COLO668 (cell line): ENCODE data around the gene DAP.
"Not testable (repeated sequence)": the region's sequence is repeated elsewhere in the genome, so short reads cannot be mapped to it uniquely, and the experiment has no call there.

Experiments
- DNase-seq: peaks from one replicate; lab custom pipeline; 2025; ENCODE audit not compliant: unreplicated experiment; lab: John Stamatoyannopoulos, UW

Gene DAP

GRCh38 chr5:10655972-10656830 lies 104.8 kb downstream of the DAP start:
- no peak for DNase-seq

DNA sequence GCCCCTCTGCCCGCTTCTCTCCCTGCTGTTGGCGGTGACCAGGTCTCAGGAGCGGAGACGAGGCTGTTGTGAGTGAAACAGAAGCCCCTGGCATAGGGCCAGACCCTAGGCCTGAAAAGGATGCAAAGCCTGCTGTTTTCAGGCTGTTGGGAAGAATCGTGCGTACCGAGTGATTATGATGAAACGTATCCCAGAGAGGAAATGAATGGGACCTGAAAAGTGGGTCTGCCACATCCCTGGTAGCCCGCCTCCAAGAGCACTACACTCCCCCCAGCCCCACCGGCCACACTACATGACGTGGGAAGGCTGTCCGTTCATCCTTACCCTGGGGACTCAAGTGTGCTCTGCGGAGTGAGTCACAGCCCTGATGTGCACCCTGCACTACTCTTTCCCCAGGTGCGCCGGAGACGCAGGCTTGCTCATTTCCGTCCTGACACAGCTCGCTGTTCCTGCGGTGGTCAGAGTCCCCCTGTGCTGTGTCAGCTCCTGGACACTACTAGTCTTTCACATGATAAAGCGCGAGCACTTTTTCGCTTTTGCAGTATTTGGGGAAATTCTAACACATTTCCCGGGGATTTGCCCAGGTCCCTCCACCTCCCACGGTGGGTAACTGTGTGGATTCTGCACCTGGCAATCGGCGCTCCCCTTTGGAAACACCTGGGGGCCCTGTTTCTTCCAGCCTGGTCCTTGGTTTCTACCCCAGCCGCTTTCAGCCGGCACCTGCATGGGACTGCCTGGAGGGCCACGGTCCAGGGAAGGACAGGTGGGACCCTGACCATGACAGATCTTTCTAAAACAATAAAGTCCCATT lies 105.7 kb downstream of the DAP start:
- peak; percentile 44 for DNase-seq

DNA sequence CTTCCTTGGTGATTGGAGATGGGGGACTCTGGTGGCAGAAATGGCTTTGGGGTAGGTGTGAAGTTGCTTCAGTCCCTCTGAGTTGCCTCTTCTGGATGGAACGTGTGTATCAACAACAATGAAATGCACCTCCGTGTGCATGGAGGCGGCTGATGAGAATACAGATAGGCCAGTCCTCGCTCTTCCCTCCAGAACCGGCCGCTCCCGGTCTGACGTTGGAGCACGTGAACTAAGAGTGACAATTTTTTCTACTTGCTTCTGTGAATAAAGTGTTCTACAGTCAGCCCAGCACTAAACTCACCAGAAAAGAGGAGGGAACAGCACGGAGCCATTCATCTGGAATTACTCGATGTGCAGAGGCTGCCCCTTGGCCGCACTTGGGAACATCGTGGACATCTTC lies 106.5 kb downstream of the DAP start:
- no peak for DNase-seq

DNA sequence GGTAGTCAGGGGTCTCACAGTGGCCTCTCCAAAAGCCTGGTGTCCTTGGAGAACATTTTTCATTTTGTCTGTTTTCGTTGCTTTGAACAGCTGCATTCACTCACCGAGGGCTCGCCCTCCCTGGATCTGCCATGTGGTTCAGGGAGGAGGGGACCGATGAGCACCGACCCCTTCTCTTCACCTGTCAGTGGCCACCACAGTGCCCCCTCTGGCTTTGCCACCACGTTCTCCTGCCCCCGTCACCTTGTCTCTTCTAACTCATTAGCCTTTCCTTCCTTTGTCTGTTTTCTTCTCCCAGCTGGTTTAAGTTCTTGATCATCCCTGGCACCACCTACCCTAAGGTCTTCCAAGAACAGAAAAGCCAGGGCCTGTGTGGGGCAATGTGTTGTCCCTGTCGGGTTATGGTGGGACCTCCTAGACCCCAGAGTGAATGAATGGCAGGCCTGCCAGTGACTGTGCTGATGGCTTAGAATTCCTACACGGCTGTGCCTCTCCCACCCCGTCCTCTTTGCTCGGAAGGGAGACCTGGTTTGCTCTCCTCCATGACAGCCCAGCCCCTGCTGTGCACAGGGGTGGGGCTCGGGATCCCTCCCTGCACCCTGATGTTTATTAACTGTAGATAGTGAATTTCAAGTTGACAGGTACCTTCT lies 107.2 kb downstream of the DAP start:
- DNase-seq = no peak

- DNase-seq = no peak
Measured at GRCh38 chr5:10653043-10653442, 108.0 kb downstream of the DAP start.

GRCh38 chr5:10652606-10653005 lies 108.4 kb downstream of the DAP start:
- DNase-seq = no peak

DNA sequence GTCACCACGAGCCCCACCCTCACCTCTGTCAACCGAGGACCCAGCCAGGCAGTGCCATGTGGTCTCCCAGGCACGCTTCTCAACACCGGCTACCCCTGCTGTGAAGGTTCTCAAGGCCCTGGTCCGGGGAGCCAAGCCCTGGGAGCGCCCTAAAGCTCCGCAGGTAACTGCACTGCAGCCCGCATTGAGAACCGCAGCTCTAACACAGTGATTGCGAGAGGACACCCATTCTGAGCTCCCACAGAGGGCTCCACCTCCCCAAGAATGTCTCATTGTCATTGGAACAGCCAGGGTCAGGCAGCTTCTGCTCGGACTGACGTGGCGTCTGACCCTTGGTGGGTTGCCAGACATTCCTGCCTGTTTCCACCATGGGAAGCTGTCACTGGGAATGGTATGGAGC lies 108.9 kb downstream of the DAP start:
- DNase-seq = no peak

DNA sequence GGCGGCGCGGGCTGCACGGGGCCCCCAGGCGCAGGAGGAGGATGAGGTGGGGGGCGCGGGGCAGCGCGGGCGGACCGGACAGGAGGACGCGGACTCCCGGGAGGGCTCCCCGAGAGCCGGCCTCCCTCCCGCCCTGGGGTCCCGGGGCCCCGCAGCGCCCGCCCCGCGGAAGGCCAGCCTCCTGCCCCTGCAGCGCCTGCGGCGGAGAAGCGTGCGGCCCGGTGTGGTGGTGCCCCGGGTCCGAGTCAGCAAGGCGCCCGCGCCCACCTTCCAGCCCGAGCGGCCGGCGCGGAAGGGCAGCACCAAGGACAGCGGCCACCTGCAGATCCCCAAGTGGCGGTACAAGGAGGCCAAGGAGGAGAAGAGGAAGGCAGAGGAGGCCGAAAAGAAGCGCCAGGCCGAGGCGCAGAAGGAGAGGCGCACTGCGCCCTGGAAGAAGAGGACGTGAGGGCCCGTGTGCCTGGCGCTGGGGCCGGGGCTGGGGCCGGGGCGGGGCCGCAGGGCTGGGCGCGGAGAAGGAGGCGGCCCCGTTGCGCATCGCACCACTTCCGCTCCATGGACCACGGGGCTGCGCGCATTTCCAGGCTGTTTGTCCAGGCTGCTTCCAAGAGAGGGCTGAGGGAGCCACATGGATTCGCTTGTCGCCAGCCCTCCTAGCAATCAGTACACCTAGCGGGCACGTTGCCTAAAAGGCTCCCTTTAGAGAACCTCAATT lies 111.2 kb downstream of the DAP start:
- peak; percentile 23 for DNase-seq

DNA sequence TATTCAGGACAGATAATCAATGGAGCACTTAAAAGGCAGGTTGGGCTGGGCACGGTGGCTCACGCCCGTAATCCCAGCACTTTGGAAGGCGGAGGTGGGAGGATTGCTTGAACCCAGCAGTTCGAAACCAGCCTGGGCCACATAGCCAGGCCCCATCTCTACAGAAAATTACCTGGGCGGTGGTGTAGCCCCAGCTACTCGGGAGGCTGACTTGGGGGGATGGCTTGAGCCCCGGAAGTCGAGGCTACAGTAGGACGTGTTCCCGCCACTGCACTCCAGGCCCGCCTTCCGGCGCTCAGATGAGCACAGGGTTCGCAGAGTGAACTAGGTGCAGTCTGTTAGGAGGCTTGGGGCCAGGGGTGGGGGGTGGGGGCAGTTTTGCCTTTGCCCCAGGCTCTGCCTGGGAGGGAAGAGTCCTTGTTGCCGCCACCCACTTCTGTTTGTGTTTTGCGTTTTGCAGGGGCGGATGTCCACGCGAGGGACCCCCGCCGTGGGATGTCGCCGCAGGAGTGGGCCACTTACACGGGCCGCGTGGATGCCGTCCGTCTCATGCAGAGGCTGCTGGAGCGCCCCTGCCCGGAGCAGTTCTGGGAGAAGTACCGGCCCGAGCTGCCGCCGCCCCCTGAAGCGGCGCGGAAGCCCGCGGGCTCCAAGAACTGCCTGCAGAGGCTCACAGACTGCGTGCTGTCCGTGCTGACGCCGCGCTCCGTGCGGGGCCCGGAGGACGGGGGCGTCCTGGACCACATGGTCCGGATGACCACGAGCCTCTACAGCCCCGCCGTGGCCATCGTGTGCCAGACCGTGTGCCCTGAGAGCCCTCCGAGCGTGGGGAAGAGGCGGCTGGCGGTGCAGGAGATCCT lies 112.0 kb downstream of the DAP start:
- no peak for DNase-seq

GRCh38 chr5:10647640-10648039 lies 113.4 kb downstream of the DAP start:
- no peak for DNase-seq

DNA sequence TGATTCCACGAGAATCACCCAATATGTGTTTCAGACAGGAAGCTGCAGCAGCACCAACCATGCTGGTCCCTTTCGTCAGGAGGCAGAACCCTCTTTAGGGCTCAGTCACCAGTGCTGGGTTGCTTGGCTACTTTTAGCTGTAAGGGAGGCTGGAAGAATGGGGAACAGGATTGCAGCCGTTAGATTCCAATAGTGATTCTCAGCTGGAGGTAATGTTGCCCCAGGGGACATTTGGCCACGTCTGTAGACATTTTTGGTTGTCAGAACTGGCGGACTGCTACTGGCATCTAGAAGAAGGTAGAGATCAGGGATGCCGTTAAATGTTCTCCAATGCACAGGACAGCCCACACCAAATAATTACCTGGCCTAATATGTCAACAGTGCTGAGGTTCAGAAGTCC lies 115.4 kb downstream of the DAP start:
- DNase-seq = no peak

GRCh38 chr5:10645146-10645545 lies 115.9 kb downstream of the DAP start:
- no peak for DNase-seq

GRCh38 chr5:10644192-10644591 lies 116.8 kb downstream of the DAP start:
- no peak for DNase-seq

DNA sequence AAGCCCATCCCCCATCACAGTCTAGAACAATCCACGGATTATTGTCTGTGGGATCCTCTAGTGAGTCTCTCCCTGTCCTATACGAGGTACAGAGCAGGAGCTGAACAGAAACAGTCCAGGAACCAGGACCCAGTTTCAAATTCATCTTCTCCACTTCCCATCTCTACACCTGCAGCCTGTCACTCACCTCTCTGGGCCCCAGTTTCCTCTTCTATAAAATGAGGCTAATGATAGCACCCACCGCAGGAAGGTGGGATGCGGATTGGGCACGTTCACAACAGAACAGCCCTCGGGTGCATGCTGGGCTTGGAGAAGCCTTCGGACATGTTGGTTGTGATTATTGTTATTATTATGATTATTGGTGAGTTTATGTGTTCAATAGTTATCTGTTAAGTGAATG lies 118.7 kb downstream of the DAP start:
- DNase-seq = no peak

GRCh38 chr5:10639846-10640368 lies 121.1 kb downstream of the DAP start:
- DNase-seq = no peak

DNA sequence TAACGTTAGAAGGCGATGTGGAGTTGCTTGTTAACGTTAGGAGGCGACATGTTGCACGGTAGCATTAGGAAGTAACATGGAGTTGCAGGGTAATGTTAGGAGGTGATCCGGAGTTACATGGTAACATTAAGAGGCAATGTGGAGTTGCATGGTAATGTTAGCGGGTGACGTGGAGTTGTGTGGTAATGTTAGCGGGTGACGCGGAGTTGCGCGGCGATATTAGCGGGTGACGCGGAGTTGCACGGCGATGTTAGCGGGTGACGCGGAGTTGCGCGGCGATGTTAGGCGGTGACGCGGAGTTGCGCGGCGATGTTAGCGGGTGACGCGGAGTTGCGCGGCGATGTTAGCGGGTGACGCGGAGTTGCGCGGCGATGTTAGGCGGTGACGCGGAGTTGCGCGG lies 122.3 kb downstream of the DAP start:
- not testable (repeated sequence) for DNase-seq

- DNase-seq = no peak
Measured at GRCh38 chr5:10637944-10638343, 123.1 kb downstream of the DAP start.

- no peak for DNase-seq
Measured at GRCh38 chr5:10636363-10637142, 124.5 kb downstream of the DAP start.

DNA sequence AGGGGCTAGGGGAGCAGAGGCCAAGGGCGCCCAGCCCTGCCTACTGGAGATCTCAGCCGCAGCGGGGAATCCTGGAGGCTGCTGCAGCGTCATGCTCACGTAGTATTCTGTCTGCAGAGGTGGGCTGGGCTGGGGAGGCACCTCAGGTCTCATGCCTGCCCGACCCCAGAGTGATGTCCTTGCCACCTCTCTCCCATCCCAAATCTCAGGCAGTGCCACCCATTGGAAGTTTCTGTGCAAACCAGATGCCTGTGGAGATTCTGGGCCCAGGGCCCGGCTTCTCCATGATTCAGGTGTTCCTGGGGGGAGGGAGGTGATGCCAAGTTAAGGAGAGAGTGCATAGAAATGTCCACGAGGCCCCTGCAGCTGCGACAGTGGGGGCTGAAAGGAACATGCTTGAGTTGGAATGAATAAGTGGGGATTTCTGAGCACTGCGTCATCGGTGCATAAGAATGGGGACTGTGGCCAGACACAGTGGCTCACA lies 125.1 kb downstream of the DAP start:
- no peak for DNase-seq
